Measurements from ENCODE around the gene SLA2.

Gene SLA2

DNA sequence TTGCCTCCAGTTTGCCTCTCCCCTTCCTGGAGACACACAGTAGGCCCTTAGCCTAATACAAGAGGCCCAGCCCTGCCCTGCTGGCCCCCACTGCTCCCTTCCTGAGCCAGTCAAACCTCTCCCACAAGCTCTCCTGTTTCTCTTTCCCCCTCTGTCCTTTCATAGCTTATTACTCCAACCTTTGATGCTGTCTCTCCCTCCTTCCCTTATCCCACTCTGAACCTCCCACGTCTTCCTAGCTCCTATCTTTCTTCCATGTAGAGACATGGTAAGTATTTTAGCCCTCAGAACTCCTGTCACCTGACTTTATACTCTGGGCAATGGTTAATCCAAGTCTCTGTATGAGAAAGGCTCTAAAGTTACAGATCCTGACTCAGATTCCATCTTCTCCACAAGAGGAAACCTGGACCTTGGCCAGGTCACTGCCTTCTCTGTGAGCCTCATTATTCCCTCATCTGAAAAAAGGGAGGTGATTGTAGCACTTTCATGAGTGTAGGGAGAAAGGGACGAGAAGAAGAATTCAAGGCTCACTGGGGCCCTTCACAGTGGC, 65.9 kb downstream of the SLA2 start:
- Histone ChIP-seq H3K4me3 (ENCODE audit: low read depth in 1 of 2, low read length in 2 of 2) (no peak overlapping the region), H2AFZ (ENCODE audit: low read depth, low read length) (no peak overlapping the region), H3K79me2 (ENCODE audit: insufficient read depth, low read length) (peaks cover 61% of the 10 kb centered on the region), H3K27ac (ENCODE audit: low read length) (no peak overlapping the region), H3K9ac (ENCODE audit: low read depth, low read length) (no peak overlapping the region), H3K27me3 (ENCODE audit: insufficient read depth, low read length, poor library complexity) (no peaks in the 10 kb centered on the region), H4K20me1 (ENCODE audit: insufficient read depth, low read length) (peaks cover 52% of the 10 kb centered on the region), H3K36me3 (ENCODE audit: insufficient read depth, low read length) (peaks cover 85% of the 10 kb centered on the region), H3K9me3 (ENCODE audit: insufficient read depth, low read length, severe bottlenecking) (no peaks in the 10 kb centered on the region), H3K4me1 (ENCODE audit: insufficient read depth, low read length) (peaks cover 15% of the 10 kb centered on the region), H3K4me2 (ENCODE audit: insufficient read depth, low read length) (no peak overlapping the region)
- DNase-seq (no peak), ATAC-seq (ENCODE audit: insufficient read depth, low read depth) (no peak)
- TF ChIP-seq EZH2 (IDR thresholded peaks at IDR 0.05; ENCODE audit: borderline replicate concordance, low read depth, low read length, severe bottlenecking) = no peak
- TF ChIP-seq, protein P1, sequence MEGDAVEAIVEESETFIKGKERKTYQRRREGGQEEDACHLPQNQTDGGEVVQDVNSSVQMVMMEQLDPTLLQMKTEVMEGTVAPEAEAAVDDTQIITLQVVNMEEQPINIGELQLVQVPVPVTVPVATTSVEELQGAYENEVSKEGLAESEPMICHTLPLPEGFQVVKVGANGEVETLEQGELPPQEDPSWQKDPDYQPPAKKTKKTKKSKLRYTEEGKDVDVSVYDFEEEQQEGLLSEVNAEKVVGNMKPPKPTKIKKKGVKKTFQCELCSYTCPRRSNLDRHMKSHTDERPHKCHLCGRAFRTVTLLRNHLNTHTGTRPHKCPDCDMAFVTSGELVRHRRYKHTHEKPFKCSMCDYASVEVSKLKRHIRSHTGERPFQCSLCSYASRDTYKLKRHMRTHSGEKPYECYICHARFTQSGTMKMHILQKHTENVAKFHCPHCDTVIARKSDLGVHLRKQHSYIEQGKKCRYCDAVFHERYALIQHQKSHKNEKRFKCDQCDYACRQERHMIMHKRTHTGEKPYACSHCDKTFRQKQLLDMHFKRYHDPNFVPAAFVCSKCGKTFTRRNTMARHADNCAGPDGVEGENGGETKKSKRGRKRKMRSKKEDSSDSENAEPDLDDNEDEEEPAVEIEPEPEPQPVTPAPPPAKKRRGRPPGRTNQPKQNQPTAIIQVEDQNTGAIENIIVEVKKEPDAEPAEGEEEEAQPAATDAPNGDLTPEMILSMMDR (IDR thresholded peaks at IDR 0.05; ENCODE audit: borderline replicate concordance, extremely low read depth, low read length, poor library complexity, severe bottlenecking) = no peak

DNA sequence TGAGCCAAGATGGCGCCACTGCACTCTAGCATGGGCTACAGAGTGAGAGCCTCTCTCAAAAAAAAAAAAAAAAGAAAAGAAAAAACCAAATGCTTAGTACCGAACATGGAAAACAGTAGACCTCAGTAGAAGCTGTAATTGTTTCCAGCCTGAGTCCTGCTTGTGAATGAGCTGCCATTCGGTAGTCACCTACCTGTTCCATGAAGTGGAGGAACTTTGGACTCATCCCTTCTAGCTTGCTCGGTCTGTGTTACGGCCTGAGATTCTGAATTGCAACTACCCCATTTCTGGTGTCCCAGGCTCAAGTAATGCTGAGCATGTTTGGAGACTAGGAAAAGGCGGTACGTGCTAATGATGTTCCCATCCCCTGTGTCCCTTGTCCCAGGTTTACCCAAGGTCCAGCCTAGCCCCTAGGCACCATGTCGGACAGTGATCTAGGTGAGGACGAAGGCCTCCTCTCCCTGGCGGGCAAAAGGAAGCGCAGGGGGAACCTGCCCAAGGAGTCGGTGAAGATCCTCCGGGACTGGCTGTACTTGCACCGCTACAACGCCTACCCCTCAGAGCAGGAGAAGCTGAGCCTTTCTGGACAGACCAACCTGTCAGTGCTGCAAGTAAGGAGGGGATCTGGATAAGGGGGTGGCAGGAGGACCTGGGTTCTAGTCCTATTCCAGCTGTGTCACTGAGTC, 67.5 kb downstream of the SLA2 start:
- no peak overlapping the region for H3K4me3 ChIP-seq (ENCODE audit: low read depth in 1 of 2, low read length in 2 of 2)
- DNase-seq (no peak), ATAC-seq (ENCODE audit: insufficient read depth, low read depth) (no peak)
- H3K36me3 ChIP-seq (ENCODE audit: insufficient read depth, low read length) = peaks cover 73% of the 10 kb centered on the region
- TF ChIP-seq, protein P1 (IDR thresholded peaks at IDR 0.05; ENCODE audit: borderline replicate concordance, extremely low read depth, low read length, poor library complexity, severe bottlenecking) = no peak
- TF ChIP-seq EZH2 (IDR thresholded peaks at IDR 0.05; ENCODE audit: borderline replicate concordance, low read depth, low read length, severe bottlenecking) = no peak
- H2AFZ ChIP-seq (ENCODE audit: low read depth, low read length) = no peak overlapping the region
- no peak overlapping the region for H3K9ac ChIP-seq (ENCODE audit: low read depth, low read length)
- H3K27ac ChIP-seq (ENCODE audit: low read length) = no peak overlapping the region
- H3K4me2 ChIP-seq (ENCODE audit: insufficient read depth, low read length) = no peak overlapping the region
- no peaks in the 10 kb centered on the region for H3K27me3 ChIP-seq (ENCODE audit: insufficient read depth, low read length, poor library complexity)
- peaks cover 55% of the 10 kb centered on the region for H4K20me1 ChIP-seq (ENCODE audit: insufficient read depth, low read length)
- peaks cover 21% of the 10 kb centered on the region for H3K4me1 ChIP-seq (ENCODE audit: insufficient read depth, low read length)
- no peaks in the 10 kb centered on the region for H3K9me3 ChIP-seq (ENCODE audit: insufficient read depth, low read length, severe bottlenecking)
- H3K79me2 ChIP-seq (ENCODE audit: insufficient read depth, low read length) = peaks cover 76% of the 10 kb centered on the region

DNA sequence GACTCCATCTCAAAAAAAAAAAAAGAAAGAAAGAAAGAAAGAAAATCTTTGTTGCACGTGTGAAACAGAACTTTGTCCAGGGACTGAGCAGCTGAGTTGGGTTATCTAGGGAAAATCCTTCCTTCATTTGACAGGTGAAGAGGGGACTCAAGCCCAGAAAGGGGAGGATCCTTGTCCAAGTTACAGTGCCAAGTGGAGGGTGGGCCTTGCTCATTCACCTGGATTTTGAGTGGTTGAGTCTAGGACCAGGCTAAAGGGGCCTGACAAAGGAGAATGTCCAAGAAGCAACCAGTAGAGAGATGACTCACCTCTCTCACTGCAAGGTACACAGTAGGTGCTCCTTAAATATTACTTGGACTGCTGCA, 69.9 kb downstream of the SLA2 start:
- peaks cover 50% of the 10 kb centered on the region for H3K36me3 ChIP-seq (ENCODE audit: insufficient read depth, low read length)
- H3K9me3 ChIP-seq (ENCODE audit: insufficient read depth, low read length, severe bottlenecking) = no peaks in the 10 kb centered on the region
- no peaks in the 10 kb centered on the region for H3K27me3 ChIP-seq (ENCODE audit: insufficient read depth, low read length, poor library complexity)
- H3K4me2 ChIP-seq (ENCODE audit: insufficient read depth, low read length) = peak overlapping the region; percentile 95; the same call in 1 of the 2 replicates
- no peak overlapping the region for H3K4me3 ChIP-seq (ENCODE audit: low read depth in 1 of 2, low read length in 2 of 2)
- TF ChIP-seq EZH2 (IDR thresholded peaks at IDR 0.05; ENCODE audit: borderline replicate concordance, low read depth, low read length, severe bottlenecking) = no peak
- TF ChIP-seq, protein P1 (IDR thresholded peaks at IDR 0.05; ENCODE audit: borderline replicate concordance, extremely low read depth, low read length, poor library complexity, severe bottlenecking) = no peak
- no peak overlapping the region for H2AFZ ChIP-seq (ENCODE audit: low read depth, low read length)
- peaks cover 37% of the 10 kb centered on the region for H3K4me1 ChIP-seq (ENCODE audit: insufficient read depth, low read length)
- no peak overlapping the region; the same call in 1 of the 2 replicates for H3K9ac ChIP-seq (ENCODE audit: low read depth, low read length)
- DNase-seq (no peak), ATAC-seq (ENCODE audit: insufficient read depth, low read depth) (no peak)
- H3K27ac ChIP-seq (ENCODE audit: low read length) = no peak overlapping the region
- H4K20me1 ChIP-seq (ENCODE audit: insufficient read depth, low read length) = peaks cover 49% of the 10 kb centered on the region
- peaks cover 70% of the 10 kb centered on the region for H3K79me2 ChIP-seq (ENCODE audit: insufficient read depth, low read length)

All from DND-41 (cell line).